Subcutaneous abdominal adipose tissue (tissue), 5 donors: ENCODE measurements around the gene ZNF569.
A peak's percentile ranks its signal among the peaks of the same experiment; 100 is the strongest.

Experiments
- H3K27ac ChIP-seq: one replicate; pipeline ENCODE4 v1.7.0; 2013; ENCODE audit warnings: low read depth, mild to moderate bottlenecking, inconsistent platforms, low read length, moderate library complexity
- H3K27me3 ChIP-seq, 5 donors: one replicate each; pipeline ENCODE4 v1.7.0; 2013; ENCODE audit warnings: low read length in 5 of 5, inconsistent platforms in 1 of 5; ENCODE audit not compliant: control insufficient read depth in 5 of 5, insufficient read depth in 4 of 5
- H3K36me3 ChIP-seq, 5 donors: one replicate each; pipeline ENCODE4 v1.7.0; 2013; ENCODE audit warnings: low read length in 5 of 5; ENCODE audit not compliant: control insufficient read depth in 5 of 5, insufficient read depth in 5 of 5
- H3K4me1 ChIP-seq, 5 donors: one replicate each; pipeline ENCODE4 v1.7.0; 2013; ENCODE audit warnings: low read length in 5 of 5, mild to moderate bottlenecking in 3 of 5, moderate library complexity in 1 of 5; ENCODE audit not compliant: control insufficient read depth in 5 of 5, insufficient read depth in 5 of 5
- H3K4me3 ChIP-seq, 5 donors: one replicate each; pipeline ENCODE4 v1.7.0; 2013; ENCODE audit warnings: low read length in 5 of 5, low read depth in 1 of 5
- H3K9ac ChIP-seq, 5 donors: one replicate each; pipeline ENCODE4 v1.7.0; 2013; ENCODE audit warnings: low read length in 5 of 5, mild to moderate bottlenecking in 4 of 5, moderate library complexity in 3 of 5
- H3K9me3 ChIP-seq, 5 donors: one replicate each; pipeline ENCODE4 v1.7.0; 2013; ENCODE audit warnings: low read length in 5 of 5; ENCODE audit not compliant: control insufficient read depth in 5 of 5
- donor health status: healthy.
- donor health status: healthy.
- donor health status: healthy.
- donor health status: healthy.
- donor health status: healthy.

The ZNF569 gene

DNA sequence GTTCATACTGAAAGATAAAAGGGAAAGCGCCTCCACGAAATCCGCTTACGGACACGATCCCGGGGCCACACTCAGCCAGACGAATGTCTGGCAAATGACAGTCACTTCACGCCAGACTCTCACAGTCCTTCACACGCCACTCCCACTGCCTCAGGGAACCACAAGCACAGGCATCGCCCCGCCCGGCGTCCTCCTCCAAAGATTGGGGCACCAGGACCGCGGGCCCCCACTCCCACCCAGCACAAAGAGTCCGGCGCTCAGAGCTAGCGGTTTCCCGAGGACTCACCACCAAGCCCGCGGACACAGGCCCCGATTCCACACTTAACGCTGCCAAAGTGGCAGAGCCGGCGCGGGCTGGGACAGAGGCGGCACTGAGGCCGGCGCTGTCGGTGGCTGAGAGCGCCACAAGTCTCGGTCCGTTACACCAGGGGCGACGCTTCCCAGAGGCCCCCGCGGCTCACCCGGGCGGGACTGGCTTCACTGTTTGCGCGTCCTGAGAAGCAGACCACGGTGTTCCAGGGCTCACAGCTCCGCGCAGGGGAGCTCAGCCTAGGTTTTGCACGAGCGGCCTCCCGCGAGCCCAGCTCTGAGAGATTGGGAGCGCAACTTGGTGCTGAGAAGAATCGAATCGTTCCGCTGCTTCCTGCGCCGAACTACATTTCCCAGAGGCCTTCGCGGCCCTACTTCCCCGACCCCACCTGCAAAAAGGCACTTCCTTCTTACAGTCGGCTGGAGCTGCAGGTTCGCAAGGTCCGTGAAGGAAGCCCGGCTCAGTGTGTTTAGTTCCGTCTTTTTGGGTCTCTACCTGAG is at the start of gene ZNF569:
TSS of gene ZNF569 (minus strand) at position 647 of the 810 bp plus-strand sequence. CDS start 22,523 bp downstream, outside the sequence.
- Histone ChIP-seq H3K9me3 (peaks cover 2 to 26% (median 9%) of the 10 kb centered on the region in 5 donors), H3K27ac (peak within 1 kb of the TSS; percentile 87)

GRCh38 chr19:37513397-37513796 is 46.2 kb upstream of the ZNF569 start:
- peaks cover 0 to 8% (median 0%) of the 10 kb centered on the region in 5 donors for H3K36me3 ChIP-seq
- no peak overlapping the region for H3K9ac ChIP-seq
- no peaks in the 10 kb centered on the region for H3K4me1 ChIP-seq
- H3K9me3 ChIP-seq, result peaks cover 8 to 42% (median 31%) of the 10 kb centered on the region in 5 donors
- no peak overlapping the region for H3K27ac ChIP-seq
- H3K27me3 ChIP-seq, result no peaks in the 10 kb centered on the region
- peak overlapping the region in 1 of 5 donors; percentile 15 for H3K4me3 ChIP-seq

More for the DNA sequence above, at the start of gene ZNF569:
- peaks cover 13 to 32% (median 23%) of the 10 kb centered on the region in 5 donors for H3K36me3 ChIP-seq
- peaks cover 2 to 38% (median 32%) of the 10 kb centered on the region in 5 donors for H3K4me1 ChIP-seq
- peak within 1 kb of the TSS; percentile 87 to 99 (median 95) for H3K4me3 ChIP-seq
- H3K27me3 ChIP-seq, result no peaks in the 10 kb centered on the region
- H3K9ac ChIP-seq, result peak within 1 kb of the TSS; percentile 83 to 95 (median 88)

- no peak overlapping the region for H3K27ac ChIP-seq
- peaks cover 0 to 5% (median 0%) of the 10 kb centered on the region in 5 donors for H3K4me1 ChIP-seq
- H3K36me3 ChIP-seq, result peaks cover 0 to 8% (median 0%) of the 10 kb centered on the region in 5 donors
- H3K27me3 ChIP-seq, result no peaks in the 10 kb centered on the region
- peaks cover 12 to 42% (median 32%) of the 10 kb centered on the region in 5 donors for H3K9me3 ChIP-seq
- H3K9ac ChIP-seq, result no peak overlapping the region
- peak overlapping the region in 1 of 5 donors; percentile 15 for H3K4me3 ChIP-seq
Measured at GRCh38 chr19:37511821-37512220, 44.6 kb upstream of the ZNF569 start.

- no peak overlapping the region for H3K9ac ChIP-seq
- peaks cover 0 to 8% (median 0%) of the 10 kb centered on the region in 5 donors for H3K36me3 ChIP-seq
- no peak overlapping the region for H3K27ac ChIP-seq
- no peaks in the 10 kb centered on the region for H3K27me3 ChIP-seq
- peaks cover 14 to 45% (median 34%) of the 10 kb centered on the region in 5 donors for H3K9me3 ChIP-seq
- H3K4me1 ChIP-seq, result peaks cover 0 to 9% (median 0%) of the 10 kb centered on the region in 5 donors
- H3K4me3 ChIP-seq, result no peak overlapping the region
Measured at GRCh38 chr19:37511186-37511585, 43.9 kb upstream of the ZNF569 start.

DNA sequence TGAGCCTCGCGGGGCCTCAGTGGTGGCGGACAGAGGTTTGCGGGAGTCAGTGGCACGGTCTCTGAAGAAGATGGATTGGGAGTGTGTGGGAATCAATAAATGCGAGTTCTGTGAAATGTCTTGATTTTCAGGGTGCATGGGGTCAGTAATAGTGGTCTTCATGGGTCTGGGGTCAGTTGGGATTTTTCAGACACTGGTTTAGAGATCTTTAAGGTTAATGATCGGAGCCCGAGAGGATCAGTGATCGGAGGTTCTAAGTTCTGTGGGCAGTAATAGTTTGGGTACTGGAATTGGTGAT is 39.9 kb upstream of the ZNF569 start:
- peaks cover 0 to 14% (median 4%) of the 10 kb centered on the region in 5 donors for H3K4me1 ChIP-seq
- peaks cover 0 to 3% (median 0%) of the 10 kb centered on the region in 5 donors for H3K36me3 ChIP-seq
- no peaks in the 10 kb centered on the region for H3K27me3 ChIP-seq
- peak overlapping the region in 4 of 5 donors; percentile 4 to 76 (median 67) for H3K9ac ChIP-seq
- H3K4me3 ChIP-seq, result peak overlapping the region; percentile 77 to 93 (median 82)
- H3K9me3 ChIP-seq, result peaks cover 19 to 53% (median 47%) of the 10 kb centered on the region in 5 donors
- no peak overlapping the region for H3K27ac ChIP-seq

- Histone ChIP-seq H3K9ac (peak within 1 kb of the TSS; percentile 4 to 76 (median 60)), H3K27me3 (no peaks in the 10 kb centered on the region), H3K4me1 (peaks cover 0 to 14% (median 4%) of the 10 kb centered on the region in 5 donors), H3K4me3 (peak within 1 kb of the TSS; percentile 77 to 93 (median 82)), H3K27ac (peak within 1 kb of the TSS; percentile 61), H3K36me3 (no peaks in the 10 kb centered on the region), H3K9me3 (peaks cover 19 to 52% (median 48%) of the 10 kb centered on the region in 5 donors)
Measured at GRCh38 chr19:37506387-37507166, 39.3 kb upstream of the ZNF569 start, which contains the start of gene ZNF793. ZNF793 (plus strand) TSS chr19:37506939; CDS start chr19:37523440, 16,501 bp downstream.

GRCh38 chr19:37505958-37506386 is 38.7 kb upstream of the ZNF569 start:
- Histone ChIP-seq H3K4me1 (peaks cover 0 to 14% (median 4%) of the 10 kb centered on the region in 5 donors), H3K9ac (peak overlapping the region in 3 of 5 donors; percentile 60 to 76 (median 74)), H3K27ac (peak overlapping the region; percentile 61), H3K9me3 (peaks cover 19 to 54% (median 45%) of the 10 kb centered on the region in 5 donors), H3K36me3 (no peaks in the 10 kb centered on the region), H3K27me3 (no peaks in the 10 kb centered on the region), H3K4me3 (peak overlapping the region; percentile 77 to 93 (median 82))

DNA sequence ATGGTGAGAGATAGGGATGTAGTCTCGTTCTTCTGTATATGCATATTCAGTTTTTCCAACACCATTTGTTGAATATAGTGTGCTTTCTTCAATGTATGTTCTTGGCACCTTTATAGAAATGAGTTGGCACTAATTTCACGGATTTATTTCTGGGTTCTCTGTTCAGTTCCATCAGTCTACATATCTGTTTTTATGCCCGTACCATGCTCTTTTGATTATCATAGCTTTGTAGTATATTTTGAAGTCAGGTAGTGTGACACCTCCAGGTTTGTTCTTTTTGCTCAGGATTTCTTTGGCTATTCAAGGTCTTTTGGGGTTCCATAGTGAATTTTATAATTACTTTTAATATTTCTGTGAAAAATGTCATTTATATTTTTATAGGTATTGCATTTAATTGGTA is 25.0 kb upstream of the ZNF569 start:
- peaks cover 25 to 72% (median 61%) of the 10 kb centered on the region in 5 donors for H3K9me3 ChIP-seq
- peak overlapping the region in 2 of 5 donors; percentile 10 to 15 for H3K4me3 ChIP-seq
- H3K4me1 ChIP-seq, result no peaks in the 10 kb centered on the region
- H3K27ac ChIP-seq, result no peak overlapping the region
- no peak overlapping the region for H3K9ac ChIP-seq
- no peaks in the 10 kb centered on the region for H3K36me3 ChIP-seq
- H3K27me3 ChIP-seq, result no peaks in the 10 kb centered on the region

DNA sequence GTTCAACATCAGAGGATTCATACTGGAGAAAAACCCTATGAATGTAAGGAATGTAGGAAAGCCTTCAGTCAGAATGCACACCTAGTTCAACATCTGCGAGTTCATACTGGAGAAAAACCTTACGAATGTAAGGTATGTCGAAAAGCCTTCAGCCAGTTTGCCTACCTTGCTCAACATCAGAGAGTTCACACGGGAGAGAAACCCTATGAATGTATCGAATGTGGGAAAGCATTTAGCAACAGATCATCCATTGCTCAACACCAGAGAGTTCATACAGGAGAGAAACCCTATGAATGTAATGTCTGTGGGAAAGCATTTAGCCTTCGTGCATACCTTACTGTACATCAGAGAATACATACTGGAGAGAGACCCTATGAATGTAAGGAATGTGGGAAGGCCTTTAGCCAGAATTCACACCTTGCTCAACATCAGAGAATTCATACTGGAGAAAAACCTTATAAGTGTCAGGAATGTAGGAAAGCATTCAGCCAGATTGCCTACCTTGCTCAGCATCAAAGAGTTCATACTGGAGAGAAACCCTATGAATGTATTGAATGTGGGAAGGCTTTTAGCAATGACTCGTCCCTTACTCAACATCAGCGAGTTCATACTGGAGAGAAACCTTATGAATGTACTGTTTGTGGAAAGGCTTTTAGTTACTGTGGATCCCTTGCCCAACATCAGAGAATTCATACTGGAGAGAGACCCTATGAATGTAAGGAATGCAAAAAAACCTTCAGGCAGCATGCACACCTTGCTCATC is 17.3 kb upstream of the ZNF569 start:
- H3K9ac ChIP-seq, result no peak overlapping the region
- H3K4me3 ChIP-seq, result peak overlapping the region; percentile 32 to 70 (median 47)
- peaks cover 56 to 95% (median 90%) of the 10 kb centered on the region in 5 donors for H3K9me3 ChIP-seq
- no peaks in the 10 kb centered on the region for H3K4me1 ChIP-seq
- no peak overlapping the region for H3K27ac ChIP-seq
- no peaks in the 10 kb centered on the region for H3K27me3 ChIP-seq
- peaks cover 36 to 55% (median 44%) of the 10 kb centered on the region in 5 donors for H3K36me3 ChIP-seq
